Epithelial cell of prostate (primary cell): ENCODE data around the gene NKAPL.
"Not testable (repeated sequence)": the region's sequence is repeated elsewhere in the genome, so short reads cannot be mapped to it uniquely, and the experiment has no call there.

ENCODE experiments used
- DNase-seq: peaks from one replicate; pipeline ENCODE4 v3.0.0-alpha.2; 2011; ENCODE audit warnings: low read depth, low spot score
- H3K27ac ChIP-seq: fragments of 450-650 bp; 2 replicates; pipeline ENCODE4 v1.5.1; 2017; ENCODE audit warnings: mild to moderate bottlenecking

Gene NKAPL

GRCh38 chr6:28291573-28291972 is 32.5 kb downstream of the NKAPL start:
- H3K27ac ChIP-seq, result no peak overlapping the region
- DNase-seq, result no peak

DNA sequence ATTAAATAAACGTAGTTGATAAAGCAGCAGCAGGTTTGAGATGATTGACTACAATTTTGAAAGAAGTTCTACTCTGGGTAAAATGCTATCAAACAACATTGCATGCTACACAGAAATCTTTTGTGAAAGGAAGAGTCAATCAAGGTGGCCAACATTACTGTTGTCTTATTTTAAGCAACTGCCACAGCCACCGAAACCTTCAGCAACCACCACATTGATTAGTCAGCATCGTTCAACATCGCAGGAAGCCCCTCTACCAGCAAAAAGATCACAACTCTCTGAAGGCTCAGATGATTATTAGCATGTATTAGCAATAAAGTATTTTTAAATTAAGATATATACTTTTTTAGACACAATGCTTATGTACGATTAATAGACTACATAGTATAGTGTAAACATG is 36.2 kb downstream of the NKAPL start:
- no peak for DNase-seq
- no peak overlapping the region for H3K27ac ChIP-seq

DNA sequence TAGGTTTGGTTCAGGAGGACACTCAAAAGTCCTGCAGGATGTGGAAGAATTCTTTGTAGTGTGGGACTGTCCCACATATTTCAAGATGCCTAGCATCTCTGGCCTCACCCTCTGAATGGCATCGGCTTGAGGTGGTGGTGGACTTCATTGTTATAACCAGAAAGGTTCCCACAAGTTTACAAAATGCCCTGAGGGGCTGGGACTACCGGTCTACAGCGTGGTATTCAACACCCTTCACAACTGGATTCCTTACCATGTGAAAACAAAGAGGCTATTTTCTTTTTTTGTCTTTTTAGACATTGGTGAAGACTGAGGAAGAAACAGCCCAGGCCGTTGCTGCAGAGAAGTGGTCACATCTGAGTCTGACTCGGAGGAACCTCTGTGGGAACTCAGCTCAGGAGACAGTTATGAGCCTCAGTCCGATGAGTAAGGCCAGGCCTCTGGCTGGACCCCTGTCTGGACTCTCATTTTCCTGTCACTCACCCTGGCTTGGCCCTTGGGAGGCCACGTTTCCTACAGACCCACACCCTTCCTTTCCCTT is 37.5 kb downstream of the NKAPL start:
- H3K27ac ChIP-seq, result no peak overlapping the region
- DNase-seq, result no peak

DNA sequence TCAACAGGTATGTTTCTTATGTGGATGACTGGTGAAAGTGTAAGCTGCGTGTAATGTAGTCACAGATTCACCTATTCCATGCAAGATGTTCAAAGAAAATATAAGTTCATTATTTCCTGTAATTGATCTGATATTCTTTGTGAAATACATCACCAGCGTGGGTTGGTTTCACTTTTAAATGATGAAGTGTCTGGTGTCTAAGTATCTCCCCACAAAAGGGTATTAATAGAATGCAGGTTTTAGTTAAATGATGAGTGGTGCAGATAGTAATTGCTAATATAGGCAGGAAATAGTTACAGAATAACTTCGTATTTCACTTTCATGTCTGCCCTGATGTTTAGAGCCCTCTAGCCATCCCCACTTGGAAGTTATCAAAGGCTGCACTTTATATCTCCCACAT is 44.5 kb downstream of the NKAPL start:
- DNase-seq, result no peak
- H3K27ac ChIP-seq, result no peak overlapping the region

DNA sequence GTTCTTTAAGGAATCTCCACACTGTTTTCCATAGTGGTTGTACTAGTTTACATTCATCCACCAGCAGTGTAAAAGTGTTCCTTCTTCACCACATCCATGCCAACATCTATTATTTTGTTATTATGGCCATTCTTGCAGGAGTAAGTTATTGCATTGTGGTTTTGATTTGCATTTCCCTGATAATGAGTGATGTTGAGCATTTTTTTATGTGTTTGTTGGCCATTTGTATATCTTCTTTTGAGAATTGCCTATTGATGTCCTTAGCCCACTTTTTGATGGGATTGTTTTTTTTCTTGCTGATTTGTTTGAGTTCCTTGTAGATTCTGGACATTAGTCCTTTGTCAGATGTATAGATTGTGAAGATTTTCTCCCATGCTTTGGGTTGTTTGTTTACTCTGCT is 47.3 kb downstream of the NKAPL start:
- DNase-seq, H3K27ac ChIP-seq: not testable (repeated sequence)
